Measurements from ENCODE around the gene FBLN2. TPM values are rescaled to one million over a fixed set of nuclear protein-coding genes. Genes with fewer than 3 reads are reported as not detected.

The FBLN2 gene
- polyA plus RNA-seq, 1 donor (not counting 4 experiments of a cell fraction or from before 2014, with no cell fraction given): 0.72 TPM

DNA sequence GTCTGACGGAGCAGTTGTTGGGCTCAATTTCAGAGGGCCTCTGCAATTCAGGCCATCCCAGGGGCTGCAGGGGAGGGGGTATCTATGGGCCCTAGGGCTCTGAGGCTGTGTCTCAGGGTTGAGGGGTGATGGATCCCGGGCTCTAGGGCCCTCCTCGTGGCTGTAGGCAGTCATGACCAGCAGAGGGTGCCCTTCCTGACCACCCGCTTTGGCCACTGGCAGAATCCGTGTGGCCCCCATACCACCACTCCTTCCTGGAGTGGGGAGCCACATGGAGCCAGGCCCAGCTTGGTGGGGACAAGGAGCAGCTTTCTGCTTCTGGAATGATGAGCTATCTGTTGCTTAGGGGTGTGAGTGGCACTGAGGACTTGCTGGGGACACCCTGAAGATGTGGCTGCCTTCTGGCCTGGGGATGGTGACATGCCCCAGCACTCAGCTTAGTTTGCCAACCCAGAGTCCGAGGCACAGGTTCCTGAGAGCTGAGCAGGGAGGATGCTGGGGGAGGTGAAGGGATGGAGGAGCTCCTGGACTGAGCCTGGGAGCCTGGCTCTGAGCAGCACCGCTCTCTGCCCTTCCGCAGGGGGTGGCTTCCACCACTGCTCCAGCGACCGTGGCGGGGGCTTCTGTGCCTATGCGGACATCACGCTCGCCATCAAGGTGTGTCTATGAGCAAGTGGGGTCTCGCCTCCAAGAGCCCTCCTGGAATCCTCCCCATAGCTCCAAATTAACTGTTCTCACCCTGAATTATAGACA lies 48.6 kb upstream of the FBLN2 start:
- Histone ChIP-seq H3K9ac (ENCODE audit: control insufficient read depth, extremely low read depth, insufficient read depth, low read length) (no peak overlapping the region), H3K36me3 (ENCODE audit: control insufficient read depth in 2 of 2, extremely low read depth in 1 of 2, insufficient read depth in 2 of 2, low read length in 2 of 2) (no peaks in the 10 kb centered on the region), H3K4me2 (ENCODE audit: control insufficient read depth, extremely low read depth, insufficient read depth, low read depth, low read length) (no peak overlapping the region), H3K9me1 (ENCODE audit: control insufficient read depth, extremely low read depth, insufficient read depth, low read length) (no peaks in the 10 kb centered on the region), H3K9me3 (ENCODE audit: control insufficient read depth, low read depth, low read length) (no peaks in the 10 kb centered on the region), H3K79me2 (ENCODE audit: control insufficient read depth, insufficient read depth, low read length) (no peaks in the 10 kb centered on the region), H2AFZ (ENCODE audit: control insufficient read depth, low read length) (no peak overlapping the region), H3K27me3 (ENCODE audit: control insufficient read depth, extremely low read depth, insufficient read depth, low read length) (no peaks in the 10 kb centered on the region), H4K20me1 (ENCODE audit: control insufficient read depth, extremely low read depth, insufficient read depth, low read length) (no peaks in the 10 kb centered on the region), H3K4me3 (ENCODE audit: control insufficient read depth in 2 of 3, extremely low read depth in 1 of 3, insufficient read depth in 2 of 3, low read depth in 1 of 3, low read length in 3 of 3) (no peak overlapping the region), H3K27ac (ENCODE audit: control insufficient read depth, insufficient read depth, low read length) (no peak overlapping the region), H3K4me1 (ENCODE audit: control insufficient read depth, extremely low read depth, insufficient read depth, low read length) (peaks cover 16% of the 10 kb centered on the region)
- DNase-seq (ENCODE audit: low read depth, low spot score) (no peak), FAIRE-seq (no peak)
- TF ChIP-seq, protein P1, sequence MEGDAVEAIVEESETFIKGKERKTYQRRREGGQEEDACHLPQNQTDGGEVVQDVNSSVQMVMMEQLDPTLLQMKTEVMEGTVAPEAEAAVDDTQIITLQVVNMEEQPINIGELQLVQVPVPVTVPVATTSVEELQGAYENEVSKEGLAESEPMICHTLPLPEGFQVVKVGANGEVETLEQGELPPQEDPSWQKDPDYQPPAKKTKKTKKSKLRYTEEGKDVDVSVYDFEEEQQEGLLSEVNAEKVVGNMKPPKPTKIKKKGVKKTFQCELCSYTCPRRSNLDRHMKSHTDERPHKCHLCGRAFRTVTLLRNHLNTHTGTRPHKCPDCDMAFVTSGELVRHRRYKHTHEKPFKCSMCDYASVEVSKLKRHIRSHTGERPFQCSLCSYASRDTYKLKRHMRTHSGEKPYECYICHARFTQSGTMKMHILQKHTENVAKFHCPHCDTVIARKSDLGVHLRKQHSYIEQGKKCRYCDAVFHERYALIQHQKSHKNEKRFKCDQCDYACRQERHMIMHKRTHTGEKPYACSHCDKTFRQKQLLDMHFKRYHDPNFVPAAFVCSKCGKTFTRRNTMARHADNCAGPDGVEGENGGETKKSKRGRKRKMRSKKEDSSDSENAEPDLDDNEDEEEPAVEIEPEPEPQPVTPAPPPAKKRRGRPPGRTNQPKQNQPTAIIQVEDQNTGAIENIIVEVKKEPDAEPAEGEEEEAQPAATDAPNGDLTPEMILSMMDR (optimal IDR thresholded peaks at IDR 0.05 in 1 of 3, IDR thresholded peaks at IDR 0.05 in 1 of 3, conservative IDR thresholded peaks at IDR 0.05 in 1 of 3; ENCODE audit: extremely low read depth in 1 of 3, insufficient read depth in 2 of 3, low read length in 3 of 3): peak in 1 of 3 experiments; percentile 15
- no peak for TF ChIP-seq EZH2 (IDR thresholded peaks at IDR 0.05; ENCODE audit: low read length)
- dilution Hi-C loops (cut with MboI; ENCODE audit: extremely low pct_ligation_motif_present, low sequenced_read_pairs): no loop called here

DNA sequence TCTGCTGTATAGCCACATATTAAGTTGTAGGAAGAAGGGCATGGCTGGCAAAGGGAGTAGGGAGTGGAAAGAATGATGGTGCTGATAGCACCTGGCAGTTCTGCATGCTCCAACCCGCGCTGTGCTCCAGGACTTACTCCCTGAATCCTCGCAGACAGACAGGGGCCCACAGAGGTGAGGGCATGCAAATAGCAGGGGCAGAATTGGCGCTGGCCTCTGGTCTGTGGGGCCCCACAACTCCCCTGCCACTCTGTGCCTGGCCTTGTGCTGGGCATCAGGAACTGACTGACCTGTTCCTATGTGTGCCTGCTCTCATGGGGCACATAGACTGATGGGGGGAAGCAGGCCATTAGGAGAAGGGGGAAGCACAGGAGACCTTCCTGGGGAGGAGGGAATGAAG lies 47.9 kb upstream of the FBLN2 start:
- Histone ChIP-seq H3K36me3 (ENCODE audit: control insufficient read depth in 2 of 2, extremely low read depth in 1 of 2, insufficient read depth in 2 of 2, low read length in 2 of 2) (no peaks in the 10 kb centered on the region), H3K27me3 (ENCODE audit: control insufficient read depth, extremely low read depth, insufficient read depth, low read length) (no peaks in the 10 kb centered on the region), H3K9me1 (ENCODE audit: control insufficient read depth, extremely low read depth, insufficient read depth, low read length) (no peaks in the 10 kb centered on the region), H3K9me3 (ENCODE audit: control insufficient read depth, low read depth, low read length) (no peaks in the 10 kb centered on the region), H3K79me2 (ENCODE audit: control insufficient read depth, insufficient read depth, low read length) (no peaks in the 10 kb centered on the region), H3K4me3 (ENCODE audit: control insufficient read depth in 2 of 3, extremely low read depth in 1 of 3, insufficient read depth in 2 of 3, low read depth in 1 of 3, low read length in 3 of 3) (no peak overlapping the region), H3K4me1 (ENCODE audit: control insufficient read depth, extremely low read depth, insufficient read depth, low read length) (peaks cover 16% of the 10 kb centered on the region), H3K27ac (ENCODE audit: control insufficient read depth, insufficient read depth, low read length) (no peak overlapping the region), H3K4me2 (ENCODE audit: control insufficient read depth, extremely low read depth, insufficient read depth, low read depth, low read length) (no peak overlapping the region), H2AFZ (ENCODE audit: control insufficient read depth, low read length) (no peak overlapping the region), H4K20me1 (ENCODE audit: control insufficient read depth, extremely low read depth, insufficient read depth, low read length) (no peaks in the 10 kb centered on the region), H3K9ac (ENCODE audit: control insufficient read depth, extremely low read depth, insufficient read depth, low read length) (no peak overlapping the region)
- dilution Hi-C loops (cut with MboI; ENCODE audit: extremely low pct_ligation_motif_present, low sequenced_read_pairs): no loop called here
- TF ChIP-seq, protein P1 (optimal IDR thresholded peaks at IDR 0.05 in 1 of 3, IDR thresholded peaks at IDR 0.05 in 1 of 3, conservative IDR thresholded peaks at IDR 0.05 in 1 of 3; ENCODE audit: extremely low read depth in 1 of 3, insufficient read depth in 2 of 3, low read length in 3 of 3): no peak
- TF ChIP-seq EZH2 (IDR thresholded peaks at IDR 0.05; ENCODE audit: low read length): no peak
- no peak for FAIRE-seq
- no peak for DNase-seq (ENCODE audit: low read depth, low spot score)

All from keratinocyte (primary cell).